GM06990 (cell line): ENCODE measurements around the gene SIAH1.

ENCODE experiments used
- DNase-seq: peaks from one replicate; pipeline ENCODE4 v3.0.0-alpha.2; 2011; ENCODE audit not compliant: insufficient read length; ENCODE audit errors: extremely low read depth
- H3K27me3 ChIP-seq: replicated peaks from 2 replicates; pipeline ENCODE4 v1.6.0; 2011; ENCODE audit warnings: low read length; ENCODE audit not compliant: control insufficient read depth, insufficient read depth
- H3K36me3 ChIP-seq: 2 replicates; pipeline ENCODE4 v1.5.1; 2011; ENCODE audit warnings: low read length; ENCODE audit not compliant: control insufficient read depth, insufficient read depth
- H3K4me3 ChIP-seq: replicated peaks from 2 replicates; pipeline ENCODE4 v1.5.1; 2011; ENCODE audit warnings: low read depth, mild to moderate bottlenecking, control low read depth, low read length
- CTCF ChIP-seq: IDR thresholded peaks from 2 replicates; pipeline ENCODE4 v1.5.1; 2011; ENCODE audit warnings: low read length, control low read depth, mild to moderate bottlenecking, inconsistent platforms; ENCODE audit not compliant: insufficient read depth, poor library complexity, severe bottlenecking

Gene SIAH1, protein sequence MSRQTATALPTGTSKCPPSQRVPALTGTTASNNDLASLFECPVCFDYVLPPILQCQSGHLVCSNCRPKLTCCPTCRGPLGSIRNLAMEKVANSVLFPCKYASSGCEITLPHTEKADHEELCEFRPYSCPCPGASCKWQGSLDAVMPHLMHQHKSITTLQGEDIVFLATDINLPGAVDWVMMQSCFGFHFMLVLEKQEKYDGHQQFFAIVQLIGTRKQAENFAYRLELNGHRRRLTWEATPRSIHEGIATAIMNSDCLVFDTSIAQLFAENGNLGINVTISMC

DNA sequence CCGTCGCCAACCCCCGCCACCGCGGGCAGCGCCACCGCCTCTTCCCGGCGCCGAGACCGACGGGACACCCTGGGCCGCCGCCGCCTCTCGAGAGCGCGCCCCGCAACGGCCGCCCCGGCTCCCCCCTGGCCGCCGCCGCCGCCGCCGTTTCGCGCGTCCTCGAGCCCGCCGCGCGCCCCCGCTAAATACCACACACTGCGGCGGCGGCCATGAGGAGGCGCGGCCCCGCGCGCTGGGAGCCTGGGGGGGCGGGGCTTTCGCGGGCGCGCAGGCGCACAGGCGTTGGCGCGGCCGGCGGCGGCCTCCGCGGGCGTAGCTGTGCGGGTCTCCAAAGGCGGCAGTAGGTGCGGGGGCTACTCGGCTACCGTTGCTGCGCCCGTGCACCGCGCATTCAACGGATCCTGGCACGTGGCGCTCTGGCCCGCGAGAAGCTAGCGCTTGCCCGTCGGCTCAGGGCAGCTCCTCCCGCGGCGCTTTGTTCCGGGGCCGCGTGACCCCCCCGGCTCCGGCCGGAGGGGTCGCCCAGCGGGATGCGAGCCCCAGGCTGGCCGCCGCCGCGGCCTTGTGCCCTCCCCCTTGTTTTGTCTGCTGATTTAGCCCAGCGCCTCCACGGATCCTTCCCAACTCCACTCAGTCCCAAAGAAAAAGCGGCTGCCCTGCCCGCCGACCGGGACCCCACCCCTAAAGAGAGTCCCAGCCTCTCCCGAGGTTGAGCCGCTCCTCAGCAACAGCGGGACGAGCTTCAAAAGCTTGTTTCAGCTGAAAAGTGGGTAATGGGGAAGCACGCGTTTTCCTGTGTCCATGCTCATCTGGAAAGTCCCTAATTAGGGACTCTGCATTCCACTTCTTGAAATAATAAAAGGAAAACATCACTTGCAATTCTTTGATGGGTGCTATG, at the start of gene SIAH1:
Gene SIAH1, minus strand, starts transcription at position 161 of the 898 bp plus-strand sequence. CDS start 22,985 bp downstream, outside the sequence.
- Histone ChIP-seq H3K36me3 (no peaks in the 10 kb centered on the region), H3K27me3 (no peaks in the 10 kb centered on the region), H3K4me3 (peak within 1 kb of the TSS; percentile 85)
- DNase-seq: peak; percentile 88
- no peak for TF ChIP-seq CTCF

- Histone ChIP-seq H3K36me3 (no peaks in the 10 kb centered on the region), H3K4me3 (no peak overlapping the region), H3K27me3 (no peaks in the 10 kb centered on the region)
- no peak for TF ChIP-seq CTCF
- DNase-seq: no peak
These were observed 49.6 kb upstream of the SIAH1 start for GRCh38 chr16:48434653-48435317.

GRCh38 chr16:48433850-48434530, 48.8 kb upstream of the SIAH1 start:
- Histone ChIP-seq H3K27me3 (no peaks in the 10 kb centered on the region), H3K4me3 (no peak overlapping the region), H3K36me3 (no peaks in the 10 kb centered on the region)
- TF ChIP-seq CTCF: no peak
- no peak for DNase-seq

GRCh38 chr16:48433116-48433849, 48.1 kb upstream of the SIAH1 start:
- H3K36me3 ChIP-seq: no peaks in the 10 kb centered on the region
- DNase-seq: no peak
- no peaks in the 10 kb centered on the region for H3K27me3 ChIP-seq
- no peak overlapping the region for H3K4me3 ChIP-seq
- no peak for TF ChIP-seq CTCF

GRCh38 chr16:48432136-48432535, 46.9 kb upstream of the SIAH1 start:
- H3K36me3 ChIP-seq: no peaks in the 10 kb centered on the region
- no peaks in the 10 kb centered on the region for H3K27me3 ChIP-seq
- no peak for DNase-seq
- H3K4me3 ChIP-seq: no peak overlapping the region
- TF ChIP-seq CTCF: no peak
